NAMALWA (cell line): ENCODE measurements around the gene FRRS1L.

ENCODE experiments used
- DNase-seq: peaks from one replicate; pipeline ENCODE4 v3.0.0-alpha.2; 2015; ENCODE audit warnings: low spot score

FRRS1L gene

GRCh38 chr9:109107402-109108240 is 59.4 kb downstream of the FRRS1L start:
- no peak for DNase-seq

DNA sequence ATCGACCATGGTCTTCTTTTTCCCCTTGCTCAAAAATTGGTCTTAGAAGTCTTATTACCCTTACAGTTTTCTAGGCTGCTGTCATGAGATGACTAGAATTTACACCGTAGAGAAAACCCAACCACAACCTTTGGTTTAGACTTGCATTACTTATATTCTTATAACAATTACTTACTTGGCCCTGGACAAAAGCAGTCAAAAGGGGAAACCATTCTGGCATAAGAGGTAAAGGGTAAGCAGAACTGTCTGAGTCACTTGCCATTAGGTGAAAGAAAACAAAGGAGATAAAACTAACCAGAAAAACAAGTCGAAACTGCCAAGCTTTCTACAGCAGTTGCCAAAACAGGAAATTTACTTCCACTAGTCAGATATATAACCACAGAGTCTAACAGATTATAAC is 65.2 kb downstream of the FRRS1L start:
- DNase-seq, result no peak

GRCh38 chr9:109101202-109101595 is 65.8 kb downstream of the FRRS1L start:
- no peak for DNase-seq

- DNase-seq, result no peak
Observed at GRCh38 chr9:109100543-109101201, 66.4 kb downstream of the FRRS1L start.

GRCh38 chr9:109098960-109099308 is 68.1 kb downstream of the FRRS1L start:
- DNase-seq, result no peak

DNA sequence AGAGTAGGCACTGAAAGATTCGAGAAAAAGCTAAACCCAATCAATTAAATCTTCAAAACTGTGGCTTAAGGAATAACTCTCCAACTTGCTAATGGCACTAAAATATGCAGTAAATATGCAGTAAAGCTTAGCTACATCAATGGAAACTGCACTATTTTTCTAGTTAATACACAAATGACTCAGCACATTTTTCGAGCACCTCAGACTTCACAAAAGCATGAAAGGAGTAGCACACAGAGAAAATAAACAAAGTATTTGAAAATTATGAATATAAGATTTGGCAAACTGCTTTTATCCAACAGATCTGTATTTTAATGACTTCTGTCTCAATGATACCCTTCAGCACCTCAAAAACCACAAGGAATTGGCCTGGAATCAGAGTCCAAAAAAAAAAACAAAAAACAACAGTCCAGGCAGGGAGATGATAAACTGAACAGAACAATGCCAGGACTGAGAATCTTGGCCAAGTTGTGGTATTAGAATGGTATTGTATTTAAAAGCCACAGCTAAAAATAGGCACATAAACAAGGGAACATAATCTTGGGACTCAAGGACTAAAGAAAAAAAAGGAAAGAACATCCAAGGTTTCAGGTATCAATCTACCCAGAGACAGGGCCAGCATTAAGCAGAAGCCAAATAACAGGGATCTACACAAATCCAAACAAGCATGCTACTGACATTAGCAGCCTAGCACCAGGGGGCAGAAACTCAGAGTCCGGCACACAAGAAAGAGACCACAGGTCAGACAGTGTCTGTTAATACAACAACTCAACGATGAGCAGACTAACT is 68.7 kb downstream of the FRRS1L start:
- DNase-seq, result no peak

GRCh38 chr9:109097146-109097545 is 69.9 kb downstream of the FRRS1L start:
- DNase-seq, result no peak

DNA sequence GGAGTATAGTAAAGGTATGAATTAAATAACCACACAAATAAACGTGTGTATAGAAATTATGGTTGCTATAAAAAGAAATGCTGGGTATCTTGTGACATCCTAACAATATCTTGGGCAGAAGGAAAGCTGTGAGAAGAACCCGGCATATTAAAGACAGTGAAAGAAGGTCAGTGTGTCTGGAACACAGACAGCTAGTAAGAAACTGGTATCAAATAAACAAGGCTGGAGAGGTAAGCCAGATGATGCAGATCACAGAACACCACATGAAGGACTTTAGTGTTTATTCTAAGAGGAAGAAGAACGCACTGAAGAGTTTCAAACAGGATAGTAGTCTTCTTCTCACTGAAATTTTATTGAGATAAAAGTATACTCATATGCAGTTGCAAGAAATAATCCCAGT is 71.7 kb downstream of the FRRS1L start:
- no peak for DNase-seq

DNA sequence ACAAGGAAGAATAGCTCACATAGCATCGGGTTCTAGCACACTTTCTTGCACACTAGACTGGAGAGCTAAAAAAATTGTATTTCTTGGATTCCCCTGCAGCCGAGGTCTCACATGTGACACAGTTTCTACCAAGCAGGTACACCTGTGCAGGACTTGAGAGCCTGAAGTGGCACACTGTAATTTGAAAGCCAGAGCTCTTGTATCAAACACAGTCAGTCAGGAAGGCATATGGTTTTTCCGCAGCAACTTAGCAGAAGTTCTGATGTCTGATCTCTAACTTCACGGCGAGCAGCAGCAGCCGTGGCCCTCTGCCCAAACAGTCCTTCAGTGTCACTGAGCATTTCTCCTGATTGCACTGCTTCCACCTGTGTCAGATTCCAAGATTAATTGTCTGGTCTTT is 72.8 kb downstream of the FRRS1L start:
- no peak for DNase-seq

DNA sequence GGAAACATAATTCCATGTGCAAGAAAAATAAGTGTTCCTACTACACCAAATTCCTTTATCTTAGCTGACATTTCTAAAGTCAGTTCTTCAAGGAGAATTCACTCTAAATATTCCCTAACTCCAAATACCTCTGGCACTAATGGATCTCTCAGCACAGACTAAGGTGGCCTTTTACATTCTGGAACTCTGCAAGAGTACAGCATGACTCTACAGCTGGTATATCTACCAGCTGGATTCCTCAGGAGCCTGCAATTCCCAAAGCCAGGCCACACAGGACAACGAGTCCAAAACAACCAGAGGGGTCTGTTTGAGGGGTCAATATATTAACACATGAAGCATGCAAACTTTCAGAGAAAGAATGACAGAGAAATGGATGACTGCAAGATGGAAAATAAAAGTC is 74.5 kb downstream of the FRRS1L start:
- DNase-seq, result no peak

GRCh38 chr9:109092051-109092580 is 74.9 kb downstream of the FRRS1L start:
- DNase-seq, result no peak

DNA sequence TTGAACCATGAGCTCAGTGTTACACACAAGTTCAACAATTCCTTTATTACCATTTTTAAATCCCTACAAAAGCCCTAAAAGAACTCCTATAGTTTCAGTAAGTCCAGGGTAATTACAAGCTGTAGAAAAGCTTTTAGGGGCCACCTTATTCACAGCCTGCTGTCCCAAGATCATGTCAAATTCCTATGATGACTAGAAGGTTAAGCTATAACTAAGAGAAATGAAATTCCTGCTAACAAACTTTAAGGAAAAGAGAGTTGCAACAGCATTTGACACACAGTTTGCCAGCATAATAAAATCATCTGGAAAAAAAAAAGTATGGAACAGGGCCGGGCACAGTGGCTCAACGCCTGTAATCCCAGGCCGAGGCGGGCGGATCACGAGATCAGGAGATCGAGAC is 78.8 kb downstream of the FRRS1L start:
- no peak for DNase-seq

DNA sequence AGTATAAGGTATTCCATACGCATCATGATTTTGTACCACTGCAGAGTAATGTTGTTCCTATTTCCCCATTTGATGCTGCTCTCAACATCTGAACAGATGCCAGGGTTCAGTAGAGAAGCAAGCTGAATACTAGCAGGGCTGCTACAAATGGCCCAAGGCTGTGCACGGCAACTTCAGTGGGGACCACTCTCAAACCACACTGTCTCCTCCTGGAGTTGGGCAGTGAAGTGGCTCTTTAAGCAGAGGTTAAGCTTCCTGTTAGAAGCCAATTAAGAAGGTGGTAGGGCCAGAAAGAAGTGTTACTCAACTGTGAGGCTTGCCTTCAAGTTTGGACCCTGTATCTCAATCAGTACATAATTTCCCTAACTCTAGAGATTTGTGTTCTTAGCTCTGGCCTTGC is 79.3 kb downstream of the FRRS1L start:
- no peak for DNase-seq

DNA sequence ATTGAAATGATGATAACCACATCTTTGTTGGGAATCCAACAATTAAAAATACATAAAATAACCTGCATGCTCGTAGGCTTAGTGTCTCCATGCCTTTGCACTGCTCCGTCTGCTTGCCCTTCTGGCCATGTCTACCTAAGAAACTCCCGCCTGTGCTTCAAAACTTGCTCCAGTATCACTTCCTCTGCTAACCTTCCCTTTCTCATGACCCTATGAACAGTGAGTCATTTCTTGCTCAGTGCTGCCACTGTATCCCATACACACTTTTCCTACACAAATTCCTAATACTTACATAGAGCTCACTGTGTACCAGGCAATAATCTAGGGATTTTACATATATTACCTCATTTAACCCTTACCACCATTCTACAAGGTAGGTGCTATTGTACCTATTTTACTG is 80.8 kb downstream of the FRRS1L start:
- no peak for DNase-seq

DNA sequence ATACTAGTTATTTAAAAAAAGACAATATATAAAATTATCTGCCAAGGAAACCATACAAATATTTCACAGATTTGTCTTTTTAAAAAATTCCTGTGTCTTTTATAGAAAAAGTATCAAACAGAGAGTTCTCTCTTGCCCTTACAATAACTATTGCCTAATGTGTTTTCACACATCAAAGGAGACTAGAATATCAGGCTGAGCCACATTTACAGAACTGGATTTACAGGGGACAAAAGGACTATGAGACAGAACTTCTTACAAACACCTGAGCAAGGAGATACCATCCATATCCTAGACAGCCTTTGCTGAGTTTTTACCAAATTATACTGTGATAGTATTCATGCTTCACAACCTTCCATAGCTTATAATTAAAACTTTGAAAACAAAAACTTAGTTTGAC is 81.5 kb downstream of the FRRS1L start:
- no peak for DNase-seq

DNA sequence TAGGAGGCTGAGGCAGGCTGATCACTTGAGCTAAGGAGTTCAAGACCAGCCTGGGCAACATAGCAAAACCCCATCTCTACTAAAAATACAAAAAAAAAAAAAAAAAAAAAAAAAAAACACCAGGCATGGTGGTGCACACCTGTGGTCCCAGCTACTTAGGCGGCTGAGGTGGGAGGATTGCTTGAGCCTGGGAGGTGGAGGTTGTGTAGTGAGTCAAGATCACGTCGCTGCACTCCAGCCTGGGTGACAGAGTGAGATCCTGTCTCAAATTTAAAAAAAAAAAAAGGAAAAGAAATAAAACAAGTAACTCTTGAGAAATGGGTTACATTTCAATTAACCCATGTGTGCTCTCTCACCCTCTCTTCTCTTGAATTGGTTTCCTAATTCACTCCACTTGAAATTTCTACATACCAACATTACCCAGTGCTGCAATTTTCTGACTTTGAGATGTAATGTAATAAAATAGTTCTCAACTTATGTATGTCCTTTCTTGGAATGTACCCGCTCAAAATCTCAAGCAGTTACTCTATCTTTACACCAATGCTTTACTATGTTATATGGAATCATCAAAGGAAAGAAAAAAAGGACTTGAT is 83.1 kb downstream of the FRRS1L start:
- no peak for DNase-seq

- DNase-seq, result no peak
Observed at GRCh38 chr9:109083141-109083540, 83.9 kb downstream of the FRRS1L start.

DNA sequence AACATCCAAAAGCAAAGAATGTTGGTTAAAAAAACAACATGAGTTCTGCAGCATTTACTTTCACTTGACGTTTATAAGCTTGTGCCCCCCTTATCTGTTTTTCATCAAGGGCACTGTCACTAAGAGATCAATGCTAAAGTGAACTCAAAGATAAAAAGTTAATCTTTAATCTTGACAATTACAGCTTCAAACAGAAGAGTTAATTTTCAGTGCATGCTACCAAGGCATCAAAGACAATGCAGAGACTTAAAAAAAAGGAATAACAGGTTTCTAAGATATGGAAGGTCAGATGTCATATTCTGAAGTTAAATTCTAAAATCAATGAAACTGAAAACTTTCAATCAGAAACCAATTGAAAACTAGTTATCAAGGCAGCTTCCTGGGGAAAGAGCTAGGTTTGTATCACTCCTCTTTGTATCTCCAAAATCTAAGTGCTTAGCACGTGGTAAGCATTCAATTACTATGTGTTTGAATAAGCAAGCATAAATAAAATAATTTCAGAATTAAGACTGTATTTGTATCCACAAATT is 84.9 kb downstream of the FRRS1L start:
- no peak for DNase-seq
